GM12878 (cell line): Measurements from ENCODE around the gene CCDC141.

Experiments used
- CEBPZ ChIP-seq: fragments of 150-350 bp; IDR thresholded peaks from 2 replicates; pipeline ENCODE4 v1.6.1; 2016; ENCODE audit warnings: low read depth, low read length
- POLR2AphosphoS5 ChIP-seq: IDR thresholded peaks from 2 replicates; pipeline ENCODE4 v1.6.1; 2011; ENCODE audit warnings: mild to moderate bottlenecking, low read length, inconsistent platforms

GRCh38 chr2:179072527-179072926, 22.6 kb upstream of the CCDC141 start:
- TF ChIP-seq CEBPZ = no peak
- TF ChIP-seq POLR2AphosphoS5 = no peak
